GM21529 (cell line): ENCODE measurements around the gene RGS9.
A peak's percentile ranks its signal among the peaks of the same experiment; 100 is the strongest.
"Not testable (repeated sequence)": the region's sequence is repeated elsewhere in the genome, so short reads cannot be mapped to it uniquely, and the experiment has no call there.

Experiments used
- ATAC-seq: cut with Tn5 transposase; IDR thresholded peaks from one replicate; pipeline ENCODE4 v1.9.1; 2021; ENCODE audit not compliant: unreplicated experiment

The RGS9 gene

GRCh38 chr17:65137021-65137939 lies at the start of gene RGS9:
TSS of gene RGS9 (plus strand) at chr17:65137370. CDS start at chr17:65137541, 171 bp downstream.
- peak; percentile 89 for ATAC-seq

DNA sequence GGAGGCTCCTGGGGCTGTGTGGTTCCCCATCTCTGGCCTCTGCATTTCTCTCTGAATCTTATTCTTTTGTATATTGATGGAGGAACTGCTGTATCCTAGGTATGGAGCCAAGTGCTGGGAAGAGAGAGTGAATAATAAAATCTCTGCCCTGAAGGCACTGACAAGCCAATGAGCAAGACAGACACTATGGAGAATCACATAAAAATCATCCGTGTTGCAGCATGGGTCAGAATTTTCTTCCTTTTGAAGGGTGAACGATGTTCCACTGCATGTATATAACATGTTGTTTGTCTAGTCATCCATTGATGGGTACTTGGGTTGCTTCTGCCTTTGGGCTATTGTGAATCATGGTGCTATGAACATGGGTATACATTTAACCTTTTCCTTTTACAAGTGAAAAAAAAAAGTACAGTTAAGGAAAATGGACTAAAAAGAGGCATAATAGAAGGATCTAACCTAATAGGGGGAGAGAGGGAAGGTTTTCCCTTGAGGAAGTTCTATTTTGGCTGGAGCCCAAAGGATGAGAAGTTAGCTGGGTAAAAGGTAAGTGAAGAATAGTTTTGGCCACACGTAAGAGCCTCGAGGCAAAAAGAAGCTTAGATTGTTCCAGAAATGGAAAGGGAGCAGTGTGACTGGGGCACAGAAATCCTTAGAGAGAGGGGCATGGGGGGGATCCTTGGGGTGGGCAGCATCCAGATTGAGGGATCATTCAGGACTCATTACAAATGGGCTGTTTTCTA lies 48.4 kb upstream of the RGS9 start:
- no peak for ATAC-seq

GRCh38 chr17:65092262-65092661 lies 44.9 kb upstream of the RGS9 start:
- no peak for ATAC-seq

- ATAC-seq, result not testable (repeated sequence)
These were observed 44.3 kb upstream of the RGS9 start for GRCh38 chr17:65092721-65093356.

DNA sequence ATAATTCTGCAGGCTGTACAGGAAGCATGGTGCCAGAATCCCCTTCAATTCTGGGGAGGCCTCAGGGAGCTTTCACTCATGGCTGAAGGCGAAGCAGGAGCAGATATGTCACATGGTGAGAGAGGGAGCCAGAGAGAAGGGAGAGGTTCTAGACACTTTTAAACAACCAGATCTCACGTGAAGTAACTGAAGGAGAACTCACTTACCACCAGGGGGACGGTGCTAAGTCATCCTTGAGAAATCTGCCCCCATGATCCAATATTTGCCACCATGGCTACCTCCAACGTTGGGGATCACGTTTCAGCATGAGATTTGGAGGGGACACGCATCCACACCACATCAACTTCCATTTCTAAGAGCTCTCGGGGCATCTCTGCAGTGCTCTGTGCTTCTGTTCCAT lies 43.2 kb upstream of the RGS9 start:
- no peak for ATAC-seq

DNA sequence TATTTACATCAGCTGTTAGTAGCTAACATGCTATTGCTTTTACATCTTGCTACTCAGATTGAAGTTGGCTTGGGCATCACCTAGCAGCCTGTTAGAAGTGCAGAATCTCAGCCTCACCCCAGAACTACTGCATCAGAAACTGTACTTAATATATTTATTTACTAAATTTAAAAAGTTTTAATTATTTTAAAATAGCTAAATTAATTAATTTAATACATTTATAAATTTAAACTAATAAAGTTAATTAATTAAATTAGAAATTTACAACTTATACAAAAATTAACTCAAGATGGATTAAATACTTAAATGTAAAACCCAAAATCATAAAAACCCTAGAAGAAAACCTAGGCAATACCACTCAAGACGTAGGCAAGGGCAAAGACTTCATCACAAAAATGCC lies 41.7 kb upstream of the RGS9 start:
- ATAC-seq, result no peak

DNA sequence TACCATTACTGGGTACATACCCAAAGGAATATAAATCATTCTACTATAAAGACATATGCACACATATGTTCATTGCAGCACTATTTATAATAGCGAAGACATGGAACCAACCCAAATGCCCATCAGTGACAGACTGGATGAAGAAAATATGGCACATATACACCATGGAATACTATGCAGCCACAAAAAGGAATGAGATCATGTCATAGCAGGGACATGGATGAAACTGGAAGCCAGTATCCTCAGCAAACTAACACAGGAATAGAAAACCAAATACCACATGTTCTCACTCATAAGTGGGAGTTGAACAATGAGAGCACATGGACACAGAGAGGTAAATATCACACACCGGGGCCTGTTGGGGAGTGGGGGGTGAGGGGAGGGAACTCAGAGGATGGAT lies 40.8 kb upstream of the RGS9 start:
- ATAC-seq, result not testable (repeated sequence)

- ATAC-seq, result no peak
These were observed 40.1 kb upstream of the RGS9 start for GRCh38 chr17:65097110-65097509.

GRCh38 chr17:65099475-65099874 lies 37.7 kb upstream of the RGS9 start:
- ATAC-seq, result no peak

GRCh38 chr17:65099941-65100315 lies 37.2 kb upstream of the RGS9 start:
- ATAC-seq, result peak; percentile 77

- ATAC-seq, result peak; percentile 65
These were observed 36.6 kb upstream of the RGS9 start for GRCh38 chr17:65100316-65101140.

- ATAC-seq, result no peak
These were observed 35.8 kb upstream of the RGS9 start for GRCh38 chr17:65101371-65101770.

DNA sequence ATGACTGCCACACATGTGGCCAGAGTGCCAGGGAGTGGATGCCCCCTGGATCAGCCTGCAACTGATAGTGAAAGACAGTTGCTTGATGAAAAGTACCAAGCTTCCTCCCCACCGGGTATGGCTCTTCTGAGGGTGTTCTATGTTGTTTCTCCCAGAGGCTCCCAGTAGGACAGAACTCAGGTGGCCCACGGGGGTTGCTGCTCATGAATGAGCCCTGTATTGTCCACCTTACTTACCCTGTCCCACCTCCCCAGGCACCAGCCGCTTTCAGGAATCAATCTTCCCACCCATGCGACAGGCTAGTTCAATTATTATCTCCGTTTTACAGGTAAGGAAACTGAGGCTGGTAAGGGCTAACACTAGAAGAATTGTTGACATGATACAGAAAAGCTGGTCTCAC lies 34.9 kb upstream of the RGS9 start:
- no peak for ATAC-seq

GRCh38 chr17:65102788-65103187 lies 34.4 kb upstream of the RGS9 start:
- ATAC-seq, result no peak

DNA sequence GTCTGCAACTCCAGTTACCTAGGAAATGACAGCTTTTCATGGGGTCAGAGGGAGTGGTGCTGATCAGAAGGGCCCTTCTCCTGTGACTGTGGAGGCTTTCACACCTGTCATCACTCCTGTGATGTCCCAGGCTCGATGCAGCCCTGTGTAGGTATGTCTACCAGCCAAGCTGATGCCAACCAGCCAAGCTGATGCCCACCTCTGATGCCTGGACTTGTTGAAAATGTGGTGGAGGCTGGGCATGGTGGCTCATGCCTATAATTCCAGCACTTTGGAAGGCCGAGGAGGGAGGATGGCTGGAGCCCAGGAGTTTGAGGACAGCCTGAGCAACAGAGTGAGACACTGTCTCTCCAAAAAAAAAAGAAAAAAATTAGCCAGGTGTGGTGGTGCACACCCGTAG lies 33.7 kb upstream of the RGS9 start:
- no peak for ATAC-seq

GRCh38 chr17:65103896-65104295 lies 33.3 kb upstream of the RGS9 start:
- ATAC-seq, result no peak

DNA sequence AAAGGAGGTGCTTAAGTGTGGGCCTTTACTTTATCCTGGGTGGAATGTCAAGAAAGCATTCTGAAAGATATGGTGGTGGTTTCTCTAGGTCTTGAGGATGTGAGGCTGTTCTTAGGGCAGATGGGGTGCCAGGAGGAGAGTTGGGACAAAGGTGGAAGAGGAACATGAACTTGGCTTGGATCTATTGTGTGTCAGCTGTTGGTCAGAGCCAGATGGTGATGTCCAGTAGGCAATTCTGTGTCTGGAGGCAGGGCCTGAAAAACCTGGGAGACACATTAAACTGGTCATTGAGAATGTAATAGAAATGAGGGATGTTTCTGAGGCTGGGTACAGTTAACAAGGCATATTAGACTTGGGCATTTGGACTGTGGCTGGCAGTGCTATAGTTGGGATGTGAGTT lies 32.6 kb upstream of the RGS9 start:
- ATAC-seq, result no peak

DNA sequence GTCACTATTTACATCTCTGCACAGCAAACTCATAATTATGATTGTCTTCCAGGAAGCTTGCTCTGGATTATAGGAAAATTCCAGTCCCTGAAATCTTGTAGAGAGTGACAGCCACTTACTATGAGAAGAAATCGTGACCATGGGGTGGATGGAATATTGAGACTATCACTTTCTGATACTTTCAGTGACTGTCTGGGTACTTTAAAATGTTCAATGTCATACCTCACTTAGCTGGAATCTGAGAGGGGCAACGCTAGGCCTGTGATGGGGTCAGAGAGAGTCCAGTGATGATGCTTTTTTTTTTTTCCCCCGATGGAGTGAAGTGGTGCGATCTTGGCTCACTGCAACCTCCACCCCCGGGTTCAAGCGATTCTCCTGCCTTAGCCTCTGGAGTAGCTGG lies 32.2 kb upstream of the RGS9 start:
- ATAC-seq, result no peak

- ATAC-seq, result no peak
These were observed 29.0 kb upstream of the RGS9 start for GRCh38 chr17:65108152-65108551.

DNA sequence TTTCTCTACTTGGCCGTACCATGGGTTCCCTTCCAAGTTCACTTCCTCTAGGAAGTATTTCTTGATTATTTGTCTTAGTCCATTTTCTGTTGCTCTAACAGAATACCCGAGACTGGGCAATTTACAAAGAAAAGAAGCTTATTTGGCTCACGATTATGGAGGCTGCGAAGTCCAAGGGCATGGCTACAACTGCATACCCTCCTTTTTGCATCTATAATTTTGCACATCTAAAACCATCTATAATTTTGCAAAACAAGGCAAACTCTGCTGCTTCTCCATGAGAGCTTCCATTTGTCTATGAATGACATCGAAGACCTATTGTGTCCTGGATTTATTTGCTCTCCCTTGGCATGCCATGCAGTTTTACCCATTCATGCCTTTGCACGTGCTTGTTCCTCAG lies 27.6 kb upstream of the RGS9 start:
- no peak for ATAC-seq
